GM19023 (cell line): ENCODE results near the gene JAK1.
"Not testable (repeated sequence)": the region's sequence is repeated elsewhere in the genome, so short reads cannot be mapped to it uniquely, and the experiment has no call there.

Experiments used
- ATAC-seq: cut with Tn5 transposase; IDR thresholded peaks from one replicate; pipeline ENCODE4 v1.9.1; 2021; ENCODE audit warnings: mild to moderate bottlenecking, moderate library complexity; ENCODE audit not compliant: unreplicated experiment

JAK1 gene

DNA sequence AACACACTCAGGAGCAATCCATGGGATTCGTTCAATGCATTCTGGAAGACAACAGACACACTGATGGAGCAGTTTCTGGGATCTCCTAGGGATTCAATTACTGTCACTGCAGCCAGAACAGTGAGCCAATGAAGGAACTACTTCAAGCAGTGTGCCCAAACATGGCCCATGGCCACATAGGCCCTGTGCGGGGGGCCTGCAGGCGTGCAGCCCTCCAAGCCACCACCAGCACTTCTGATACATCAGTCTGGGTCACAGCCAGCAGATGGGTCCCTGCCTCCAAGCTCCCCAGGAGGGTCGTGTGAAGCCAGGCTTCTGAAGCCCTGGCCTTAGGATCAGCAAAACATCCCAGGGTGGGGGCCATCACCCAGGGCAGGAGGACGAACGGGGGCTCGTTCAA, 122.2 kb downstream of the JAK1 start:
- ATAC-seq = no peak

GRCh38 chr1:64843675-64844074, 122.7 kb downstream of the JAK1 start:
- no peak for ATAC-seq

DNA sequence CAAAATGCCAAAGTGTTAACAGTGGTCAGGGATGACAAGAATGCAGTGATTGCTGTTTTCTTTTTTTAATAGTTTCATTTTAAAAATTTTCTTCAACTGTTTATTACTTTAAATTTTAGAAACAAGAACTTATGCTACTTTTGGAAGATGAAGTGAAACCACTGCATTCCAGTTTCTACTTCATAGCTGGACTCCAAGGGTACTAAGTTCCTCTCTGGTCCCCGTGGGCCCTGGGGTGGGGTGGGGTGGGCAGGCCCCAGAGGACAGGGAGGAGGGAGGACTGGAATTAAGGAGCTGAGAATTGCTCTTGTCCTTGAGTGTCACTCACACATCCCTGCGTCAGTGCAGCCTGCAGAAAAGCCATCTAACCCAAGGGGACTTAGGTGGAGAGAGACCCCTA, 124.1 kb downstream of the JAK1 start:
- no peak for ATAC-seq

GRCh38 chr1:64841330-64842065, 124.9 kb downstream of the JAK1 start:
- no peak for ATAC-seq

DNA sequence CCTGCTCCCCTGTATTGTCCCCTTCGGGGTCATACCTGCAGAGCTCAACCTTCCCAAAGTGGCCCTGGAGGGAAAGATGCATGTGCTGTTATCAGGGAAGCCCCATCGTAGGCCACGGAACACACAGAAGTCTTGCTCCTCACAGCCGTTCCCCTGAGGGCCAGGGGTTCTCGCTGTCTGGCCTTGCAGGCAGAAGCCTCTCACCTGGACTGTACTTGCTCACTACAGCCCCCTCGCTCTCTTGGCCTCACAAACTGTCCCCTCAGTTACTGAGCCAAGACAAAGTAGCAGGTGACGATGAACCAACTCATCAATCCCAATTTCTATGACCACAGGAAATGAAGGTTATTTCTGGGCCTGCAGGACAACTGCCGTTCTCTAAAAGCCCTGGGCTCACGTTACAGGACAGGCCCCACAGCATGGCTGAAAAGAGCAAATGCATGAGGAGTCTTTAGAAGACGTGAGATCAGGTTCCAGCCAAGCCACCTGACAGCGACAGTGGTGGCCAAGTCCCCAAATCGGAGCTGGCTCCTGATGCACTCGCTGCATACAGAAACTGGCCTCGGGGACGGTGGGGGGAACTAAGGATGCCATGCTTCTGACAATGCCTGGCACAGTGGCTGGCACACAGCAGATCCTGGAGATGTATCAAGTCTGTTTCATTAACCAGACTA, 126.5 kb downstream of the JAK1 start:
- no peak for ATAC-seq

- ATAC-seq = no peak
Observed at GRCh38 chr1:64839261-64839660, 127.1 kb downstream of the JAK1 start.

DNA sequence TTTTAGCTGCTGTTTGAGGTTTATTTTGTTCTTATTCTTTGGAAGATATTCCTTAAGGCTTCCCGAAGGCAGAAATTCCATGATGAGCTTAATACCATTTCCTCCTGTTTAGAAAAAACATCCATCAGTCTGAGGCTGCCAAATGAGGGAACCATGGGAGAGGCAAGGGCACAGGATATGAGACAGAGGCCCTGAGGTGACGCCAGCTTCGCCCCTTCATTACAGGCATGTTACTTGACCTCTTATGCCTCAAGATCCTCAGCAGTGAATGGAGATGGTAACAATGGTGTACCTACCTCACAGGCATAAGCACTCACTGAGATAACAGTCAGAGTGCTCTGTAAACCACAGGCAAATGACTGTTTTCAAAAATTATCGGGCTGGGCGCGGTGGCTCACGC, 127.9 kb downstream of the JAK1 start:
- ATAC-seq = no peak

DNA sequence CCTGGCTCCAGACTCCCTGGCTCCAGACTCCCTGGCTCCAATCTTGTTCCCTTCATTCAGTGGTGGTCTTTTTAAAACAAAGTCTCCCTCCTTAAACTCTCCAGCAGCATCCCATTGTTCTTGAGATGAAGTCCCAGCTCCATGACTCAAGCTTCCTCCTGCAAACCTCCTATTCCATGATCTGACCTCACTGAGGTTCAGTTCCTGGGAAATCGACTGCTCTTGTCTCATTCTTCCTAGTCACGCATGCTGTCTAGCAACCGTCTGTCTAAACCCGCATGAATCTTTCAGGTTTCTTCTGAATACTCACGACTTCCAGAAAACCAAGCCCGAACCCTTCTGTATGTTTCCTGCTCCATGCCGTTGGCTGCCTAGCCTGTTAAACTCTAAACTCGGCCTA, 129.5 kb downstream of the JAK1 start:
- ATAC-seq = no peak

- no peak for ATAC-seq
Observed at GRCh38 chr1:64834734-64835133, 131.6 kb downstream of the JAK1 start.

DNA sequence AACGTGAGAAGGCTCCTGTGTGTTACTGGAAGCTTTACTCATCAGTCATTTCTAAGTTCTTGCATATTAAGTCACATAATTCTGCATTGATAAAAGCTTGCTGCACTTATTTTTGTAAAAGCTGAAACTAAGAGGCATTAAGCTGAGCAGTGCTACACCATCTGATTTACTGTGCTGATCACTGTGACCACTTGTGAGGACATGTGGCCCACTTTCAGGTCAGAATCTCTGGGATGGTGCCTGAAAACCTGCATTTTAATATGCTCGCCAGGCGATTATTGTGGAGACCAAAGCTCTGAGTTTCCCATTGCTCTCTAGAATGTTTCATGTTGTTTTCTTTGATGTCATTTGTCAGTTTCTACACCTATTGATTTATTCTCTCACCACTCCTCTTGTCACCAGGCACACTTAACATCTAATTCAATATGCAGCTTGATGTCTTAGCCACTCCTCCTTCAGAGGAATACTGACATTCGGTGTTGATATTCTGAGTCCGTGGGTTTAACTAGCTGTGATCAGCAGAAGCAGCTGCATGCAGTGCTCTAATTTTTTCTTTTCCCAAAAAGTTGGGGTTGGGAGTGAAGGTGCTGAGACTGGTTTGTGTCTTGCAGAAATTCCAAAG, 136.2 kb downstream of the JAK1 start:
- no peak for ATAC-seq

DNA sequence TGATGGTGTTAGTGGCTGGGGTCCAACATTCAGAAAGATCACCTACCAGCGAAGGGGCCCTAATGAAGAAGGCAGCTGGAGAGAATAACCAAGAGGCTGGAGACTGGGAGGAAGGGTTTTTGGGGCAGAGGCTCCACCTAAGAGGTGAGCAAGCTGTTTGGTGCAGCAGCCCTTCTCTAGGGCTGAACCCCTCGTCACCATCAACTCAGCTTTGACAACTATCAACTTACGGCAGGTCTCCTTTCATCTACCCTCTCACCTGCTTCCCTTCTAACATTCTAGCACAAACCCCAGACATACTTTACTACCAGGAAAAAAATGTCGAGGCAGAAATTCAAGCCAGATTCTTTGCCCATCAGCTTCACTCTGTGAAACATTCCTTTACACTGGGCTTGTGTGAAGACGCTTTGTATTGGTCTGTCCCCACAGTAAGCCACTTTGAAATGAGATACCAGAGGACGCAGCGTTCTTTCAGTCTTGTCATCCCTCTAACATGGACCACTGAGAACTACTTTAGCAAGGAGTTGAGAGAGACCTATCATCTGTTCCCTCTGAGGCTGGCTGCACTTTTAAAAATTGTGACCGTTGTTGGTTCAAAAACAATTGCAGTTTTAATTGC, 136.8 kb downstream of the JAK1 start:
- ATAC-seq = no peak

DNA sequence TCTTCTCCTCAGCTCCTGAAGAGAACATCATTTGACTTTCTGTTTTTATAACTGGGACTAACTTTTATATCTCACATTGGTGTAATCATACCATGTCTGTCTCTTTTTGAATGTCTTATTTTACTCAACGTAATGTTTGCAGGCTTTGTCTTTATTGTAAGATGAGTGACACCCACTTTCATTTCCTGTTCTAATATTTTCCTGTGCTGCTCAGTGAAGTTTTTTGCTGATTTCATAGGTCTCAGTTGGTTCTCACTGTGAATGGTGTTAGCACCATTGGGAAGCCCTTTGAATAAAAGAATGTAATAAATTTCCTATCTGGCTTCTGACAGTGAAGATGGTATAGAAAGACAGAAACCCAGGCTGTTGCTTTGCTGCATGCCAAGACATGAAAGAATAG, 137.5 kb downstream of the JAK1 start:
- no peak for ATAC-seq

- no peak for ATAC-seq
Observed at GRCh38 chr1:64826991-64827390, 139.4 kb downstream of the JAK1 start.

DNA sequence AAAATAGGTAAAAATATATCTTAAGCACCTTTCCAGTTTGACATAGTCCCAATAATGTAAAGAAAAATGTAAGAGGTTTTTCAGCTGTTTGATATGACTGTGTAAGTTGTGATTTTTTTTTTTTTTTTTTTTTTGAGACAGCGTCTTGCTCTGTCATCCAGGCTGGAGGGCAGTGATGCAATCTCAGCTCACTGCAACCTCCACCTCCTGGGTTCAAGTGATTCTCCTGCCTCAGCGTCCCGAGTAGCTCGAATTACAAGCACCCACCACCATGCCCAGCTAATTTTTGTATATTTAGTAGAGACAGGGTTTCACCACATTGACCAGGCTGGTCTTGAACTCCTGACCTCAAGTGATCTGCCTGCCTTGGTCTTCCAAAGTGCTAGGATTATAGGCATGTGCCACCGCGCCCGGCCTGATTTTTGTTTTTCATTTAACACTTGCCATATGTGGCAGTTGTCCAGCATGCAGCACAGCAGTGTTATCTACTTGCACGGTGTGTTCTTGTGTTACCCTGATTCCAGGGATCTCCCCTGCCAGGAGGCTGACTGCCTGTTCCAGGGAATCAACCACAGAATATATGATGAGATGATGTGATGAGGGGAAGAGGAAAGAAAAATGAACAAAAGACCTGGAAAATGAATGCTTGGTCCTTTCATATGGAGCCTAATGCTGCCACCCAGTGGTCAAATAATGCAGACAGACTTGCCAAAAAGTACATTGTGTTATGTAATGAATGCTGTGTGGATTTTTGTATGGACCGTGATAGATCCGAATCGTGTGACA, 142.5 kb downstream of the JAK1 start:
- ATAC-seq = no peak

- ATAC-seq = no peak
Observed at GRCh38 chr1:64822621-64823020, 143.7 kb downstream of the JAK1 start.

GRCh38 chr1:64820572-64820971, 145.8 kb downstream of the JAK1 start:
- ATAC-seq = not testable (repeated sequence)

DNA sequence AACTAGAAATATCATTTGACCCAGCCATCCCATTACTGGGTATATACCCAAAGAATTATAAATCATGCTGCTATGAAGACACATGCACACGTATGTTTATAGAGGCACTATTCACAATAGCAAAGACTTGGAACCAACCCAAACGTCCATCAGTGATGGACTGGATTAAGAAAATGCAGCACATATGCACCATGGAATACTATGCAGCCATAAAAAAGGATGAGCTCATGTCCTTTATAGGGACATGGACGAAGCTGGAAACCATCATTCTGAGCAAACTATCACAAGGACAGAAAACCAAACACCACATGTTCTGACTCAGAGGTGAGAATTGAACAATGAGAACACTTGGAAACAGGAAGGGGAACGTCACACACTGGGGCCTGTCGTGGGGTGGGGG, 149.0 kb downstream of the JAK1 start:
- not testable (repeated sequence) for ATAC-seq

DNA sequence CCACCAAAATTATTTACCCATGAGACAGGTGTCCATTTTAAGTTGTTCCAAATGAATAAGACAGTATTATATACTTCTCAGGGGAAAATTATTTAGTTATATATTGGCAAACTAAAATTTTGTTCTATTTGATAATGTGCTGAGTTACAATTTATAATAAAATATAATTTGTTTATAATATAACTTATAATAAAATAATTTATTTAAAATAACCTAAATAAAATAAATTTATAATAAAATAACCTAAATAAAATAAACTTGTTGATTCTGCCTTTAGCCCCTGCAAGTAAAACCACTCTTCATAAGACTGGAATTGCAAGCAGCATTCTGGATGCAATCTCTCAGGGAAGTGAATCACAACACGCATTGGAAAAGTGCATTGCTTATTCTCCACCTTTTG, 151.9 kb downstream of the JAK1 start:
- no peak for ATAC-seq

GRCh38 chr1:64811131-64811530, 155.2 kb downstream of the JAK1 start:
- no peak for ATAC-seq

DNA sequence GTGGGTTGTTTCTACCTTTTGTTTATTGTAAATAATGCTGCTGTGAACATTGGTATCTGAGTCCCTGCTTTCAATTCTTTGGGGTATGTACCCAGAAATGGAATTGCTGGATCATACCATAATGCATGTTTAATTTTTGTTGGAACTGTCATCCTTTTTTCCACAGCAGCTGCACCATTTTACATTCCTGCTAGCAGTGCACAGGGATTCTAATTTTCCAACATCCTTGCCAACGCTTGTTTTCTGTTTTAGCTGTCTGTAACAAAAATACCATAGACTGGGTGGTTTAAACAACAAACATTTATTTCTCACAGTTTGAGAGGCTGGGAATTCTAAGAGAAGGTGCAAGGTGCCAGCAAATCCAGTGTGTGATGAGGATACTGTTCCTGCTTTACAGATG, 156.3 kb downstream of the JAK1 start:
- ATAC-seq = no peak

DNA sequence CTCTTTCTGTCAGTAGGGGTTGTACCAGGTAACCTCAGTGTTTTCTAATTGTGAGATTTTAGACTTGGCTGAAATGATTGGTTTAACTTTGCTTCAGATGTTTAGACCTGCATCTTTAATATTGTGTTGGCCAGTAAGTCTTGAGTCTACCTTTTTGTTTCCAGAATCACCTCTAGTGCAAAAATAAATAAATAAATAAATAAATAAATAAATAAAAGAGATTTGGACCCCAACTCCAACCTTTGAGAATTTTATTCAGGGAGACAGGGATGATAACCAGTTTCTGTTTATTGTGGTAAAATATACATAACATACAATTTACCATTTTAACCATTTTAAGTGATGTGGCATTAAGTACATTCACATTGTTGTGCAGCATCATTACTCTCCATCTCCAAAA, 157.0 kb downstream of the JAK1 start:
- ATAC-seq = no peak
